Measurements from ENCODE around the gene PDE4B. TPM values are rescaled to one million over a fixed set of nuclear protein-coding genes. Genes with fewer than 3 reads are reported as not detected.
"Not testable (repeated sequence)": the region's sequence is repeated elsewhere in the genome, so short reads cannot be mapped to it uniquely, and the experiment has no call there.

The PDE4B gene
- total RNA-seq, 2 donors from 2014 or later, result 114 to 132 TPM

- H3K36me3 Mint-ChIP-seq (ENCODE audit: low read depth), result no peaks in the 10 kb centered on the region
- no peak overlapping the region for H3K27ac Mint-ChIP-seq
- no peaks in the 10 kb centered on the region for H3K4me1 Mint-ChIP-seq
- no peak overlapping the region for H3K4me3 Mint-ChIP-seq
- DNase-seq, result no peak
- peaks cover 30% of the 10 kb centered on the region for H3K27me3 Mint-ChIP-seq
- ATAC-seq, result no peak
- H3K9me3 ChIP-seq (ENCODE audit: control insufficient read depth, low read length, poor library complexity, severe bottlenecking), result no peaks in the 10 kb centered on the region
Observed at GRCh38 chr1:66044912-66045311, 252.2 kb downstream of the PDE4B start.

GRCh38 chr1:66046415-66046814 lies 253.7 kb downstream of the PDE4B start:
- no peak overlapping the region for H3K4me3 Mint-ChIP-seq
- no peak overlapping the region for H3K27ac Mint-ChIP-seq
- H3K36me3 Mint-ChIP-seq (ENCODE audit: low read depth), result no peaks in the 10 kb centered on the region
- H3K9me3 ChIP-seq (ENCODE audit: control insufficient read depth, low read length, poor library complexity, severe bottlenecking), result no peaks in the 10 kb centered on the region
- ATAC-seq (no peak), DNase-seq (no peak)
- H3K27me3 Mint-ChIP-seq, result peaks cover 36% of the 10 kb centered on the region
- H3K4me1 Mint-ChIP-seq, result no peaks in the 10 kb centered on the region

- Mint-ChIP-seq H3K36me3 (ENCODE audit: low read depth) (no peaks in the 10 kb centered on the region), H3K4me3 (no peak overlapping the region), H3K27ac (no peak overlapping the region), H3K27me3 (peaks cover 36% of the 10 kb centered on the region), H3K4me1 (no peaks in the 10 kb centered on the region)
- ATAC-seq, result no peak
- no peaks in the 10 kb centered on the region for H3K9me3 ChIP-seq (ENCODE audit: control insufficient read depth, low read length, poor library complexity, severe bottlenecking)
- no peak for DNase-seq
Observed at GRCh38 chr1:66048011-66048410, 255.3 kb downstream of the PDE4B start.

- no peak overlapping the region for H3K4me3 Mint-ChIP-seq
- no peak overlapping the region for H3K27ac Mint-ChIP-seq
Observed at GRCh38 chr1:66050123-66050522, 257.4 kb downstream of the PDE4B start.

GRCh38 chr1:66050633-66051032 lies 257.9 kb downstream of the PDE4B start:
- Mint-ChIP-seq H3K27ac (no peak overlapping the region), H3K27me3 (peaks cover 28% of the 10 kb centered on the region), H3K4me3 (no peak overlapping the region), H3K36me3 (ENCODE audit: low read depth) (no peaks in the 10 kb centered on the region), H3K4me1 (no peaks in the 10 kb centered on the region)
- no peak for DNase-seq
- ATAC-seq, result no peak
- no peaks in the 10 kb centered on the region for H3K9me3 ChIP-seq (ENCODE audit: control insufficient read depth, low read length, poor library complexity, severe bottlenecking)

More at GRCh38 chr1:66050123-66050522, 257.4 kb downstream of the PDE4B start:
- Mint-ChIP-seq H3K27me3 (peaks cover 33% of the 10 kb centered on the region), H3K36me3 (ENCODE audit: low read depth) (no peaks in the 10 kb centered on the region), H3K4me1 (no peaks in the 10 kb centered on the region)
- DNase-seq, result no peak
- no peaks in the 10 kb centered on the region for H3K9me3 ChIP-seq (ENCODE audit: control insufficient read depth, low read length, poor library complexity, severe bottlenecking)
- ATAC-seq, result no peak

GRCh38 chr1:66055092-66055491 lies 262.4 kb downstream of the PDE4B start:
- ATAC-seq, result no peak

GRCh38 chr1:66057448-66057847 lies 264.8 kb downstream of the PDE4B start:
- not testable (repeated sequence) for H3K4me3 Mint-ChIP-seq; H3K27me3 Mint-ChIP-seq; DNase-seq; H3K9me3 ChIP-seq (ENCODE audit: control insufficient read depth, low read length, poor library complexity, severe bottlenecking); H3K36me3 Mint-ChIP-seq (ENCODE audit: low read depth); H3K4me1 Mint-ChIP-seq; H3K27ac Mint-ChIP-seq; ATAC-seq

More at GRCh38 chr1:66055092-66055491, 262.4 kb downstream of the PDE4B start:
- no peak for DNase-seq
- H3K9me3 ChIP-seq (ENCODE audit: control insufficient read depth, low read length, poor library complexity, severe bottlenecking), result no peaks in the 10 kb centered on the region
- no peak overlapping the region for H3K27ac Mint-ChIP-seq
- H3K27me3 Mint-ChIP-seq, result peaks cover 6% of the 10 kb centered on the region
- H3K4me3 Mint-ChIP-seq, result no peak overlapping the region
- H3K36me3 Mint-ChIP-seq (ENCODE audit: low read depth), result no peaks in the 10 kb centered on the region
- H3K4me1 Mint-ChIP-seq, result no peaks in the 10 kb centered on the region

- H3K36me3 Mint-ChIP-seq (ENCODE audit: low read depth), result no peaks in the 10 kb centered on the region
- no peak for ATAC-seq
Observed at GRCh38 chr1:66058558-66058957, 265.9 kb downstream of the PDE4B start.

GRCh38 chr1:66067219-66067618 lies 274.5 kb downstream of the PDE4B start:
- H3K27ac Mint-ChIP-seq; H3K4me1 Mint-ChIP-seq; H3K9me3 ChIP-seq (ENCODE audit: control insufficient read depth, low read length, poor library complexity, severe bottlenecking); DNase-seq; H3K36me3 Mint-ChIP-seq (ENCODE audit: low read depth); ATAC-seq; H3K4me3 Mint-ChIP-seq: not testable (repeated sequence)
- peaks cover 33% of the 10 kb centered on the region for H3K27me3 Mint-ChIP-seq

More at GRCh38 chr1:66058558-66058957, 265.9 kb downstream of the PDE4B start:
- Mint-ChIP-seq H3K27me3 (peaks cover 8% of the 10 kb centered on the region), H3K4me3 (no peak overlapping the region), H3K4me1 (no peaks in the 10 kb centered on the region), H3K27ac (no peak overlapping the region)
- H3K9me3 ChIP-seq (ENCODE audit: control insufficient read depth, low read length, poor library complexity, severe bottlenecking), result no peaks in the 10 kb centered on the region
- no peak for DNase-seq

GRCh38 chr1:66069976-66070876 lies 277.5 kb downstream of the PDE4B start:
- DNase-seq (no peak), ATAC-seq (no peak)
- Mint-ChIP-seq H3K4me1 (no peaks in the 10 kb centered on the region), H3K27me3 (peaks cover 32% of the 10 kb centered on the region), H3K27ac (no peak overlapping the region), H3K36me3 (ENCODE audit: low read depth) (no peaks in the 10 kb centered on the region), H3K4me3 (no peak overlapping the region)
- H3K9me3 ChIP-seq (ENCODE audit: control insufficient read depth, low read length, poor library complexity, severe bottlenecking), result no peaks in the 10 kb centered on the region

- Mint-ChIP-seq H3K4me1 (no peaks in the 10 kb centered on the region), H3K4me3 (no peak overlapping the region), H3K36me3 (ENCODE audit: low read depth) (peaks cover under 1% of the 10 kb centered on the region), H3K27ac (no peak overlapping the region), H3K27me3 (peaks cover 41% of the 10 kb centered on the region)
- no peaks in the 10 kb centered on the region for H3K9me3 ChIP-seq (ENCODE audit: control insufficient read depth, low read length, poor library complexity, severe bottlenecking)
- ATAC-seq (no peak), DNase-seq (no peak)
Observed at GRCh38 chr1:66073388-66073787, 280.7 kb downstream of the PDE4B start.

- no peaks in the 10 kb centered on the region for H3K4me1 Mint-ChIP-seq
- H3K36me3 Mint-ChIP-seq (ENCODE audit: low read depth), result peaks cover 3% of the 10 kb centered on the region
- no peak overlapping the region for H3K4me3 Mint-ChIP-seq
- H3K9me3 ChIP-seq (ENCODE audit: control insufficient read depth, low read length, poor library complexity, severe bottlenecking), result no peaks in the 10 kb centered on the region
- DNase-seq, result no peak
- ATAC-seq, result no peak
- peaks cover 45% of the 10 kb centered on the region for H3K27me3 Mint-ChIP-seq
- H3K27ac Mint-ChIP-seq, result no peak overlapping the region
Observed at GRCh38 chr1:66074147-66074546, 281.5 kb downstream of the PDE4B start.

GRCh38 chr1:66078412-66078811 lies 285.7 kb downstream of the PDE4B start:
- DNase-seq, result no peak
- no peak overlapping the region for H3K27ac Mint-ChIP-seq
- H3K36me3 Mint-ChIP-seq (ENCODE audit: low read depth), result peaks cover 6% of the 10 kb centered on the region
- H3K4me1 Mint-ChIP-seq, result no peaks in the 10 kb centered on the region
- no peak overlapping the region for H3K4me3 Mint-ChIP-seq
- no peak for ATAC-seq
- H3K27me3 Mint-ChIP-seq, result peaks cover 44% of the 10 kb centered on the region
- H3K9me3 ChIP-seq (ENCODE audit: control insufficient read depth, low read length, poor library complexity, severe bottlenecking), result no peaks in the 10 kb centered on the region

- H3K9me3 ChIP-seq (ENCODE audit: control insufficient read depth, low read length, poor library complexity, severe bottlenecking), result no peaks in the 10 kb centered on the region
- ATAC-seq (no peak), DNase-seq (no peak)
- Mint-ChIP-seq H3K4me3 (no peak overlapping the region), H3K36me3 (ENCODE audit: low read depth) (peaks cover 7% of the 10 kb centered on the region), H3K27me3 (peaks cover 55% of the 10 kb centered on the region), H3K4me1 (no peaks in the 10 kb centered on the region), H3K27ac (no peak overlapping the region)
Observed at GRCh38 chr1:66083003-66083402, 290.3 kb downstream of the PDE4B start.

Data from T-helper 17 cell (primary cell).